CD4-positive, alpha-beta T cell treated with Interleukin-6 for 4 hours (primary cell): Measurements from ENCODE around the gene SPATA13.
A peak's percentile ranks its signal among the peaks of the same experiment; 100 is the strongest.

Source experiments
- DNase-seq: peaks from one replicate; pipeline ENCODE4 v3.0.0-alpha.2; 2020; ENCODE audit warnings: mixed read lengths

The SPATA13 gene

DNA sequence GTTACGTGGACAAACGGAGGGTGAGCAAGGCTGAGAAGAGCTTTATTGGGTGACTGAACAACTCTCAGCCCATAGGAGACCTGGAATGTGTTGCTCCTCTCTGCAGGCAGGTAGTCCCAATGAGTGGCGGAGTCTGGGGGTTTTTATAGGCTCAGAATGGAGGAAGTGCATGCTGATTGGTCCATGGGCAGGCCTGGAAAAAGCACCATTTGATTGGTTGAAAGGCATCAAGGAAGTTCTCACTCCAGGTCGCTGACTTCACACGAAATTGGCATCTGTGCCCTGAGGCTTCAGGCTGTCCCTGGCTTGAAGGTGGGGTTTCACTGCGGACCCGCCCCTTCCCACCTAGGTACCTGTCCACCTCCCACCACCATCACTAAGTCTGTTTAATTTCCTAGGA is 65.4 kb downstream of the SPATA13 start:
- DNase-seq: no peak

- DNase-seq: no peak
Observed at GRCh38 chr13:24226762-24227161, 66.2 kb downstream of the SPATA13 start.

GRCh38 chr13:24228852-24229458 is 68.4 kb downstream of the SPATA13 start:
- peak; percentile 57 for DNase-seq

DNA sequence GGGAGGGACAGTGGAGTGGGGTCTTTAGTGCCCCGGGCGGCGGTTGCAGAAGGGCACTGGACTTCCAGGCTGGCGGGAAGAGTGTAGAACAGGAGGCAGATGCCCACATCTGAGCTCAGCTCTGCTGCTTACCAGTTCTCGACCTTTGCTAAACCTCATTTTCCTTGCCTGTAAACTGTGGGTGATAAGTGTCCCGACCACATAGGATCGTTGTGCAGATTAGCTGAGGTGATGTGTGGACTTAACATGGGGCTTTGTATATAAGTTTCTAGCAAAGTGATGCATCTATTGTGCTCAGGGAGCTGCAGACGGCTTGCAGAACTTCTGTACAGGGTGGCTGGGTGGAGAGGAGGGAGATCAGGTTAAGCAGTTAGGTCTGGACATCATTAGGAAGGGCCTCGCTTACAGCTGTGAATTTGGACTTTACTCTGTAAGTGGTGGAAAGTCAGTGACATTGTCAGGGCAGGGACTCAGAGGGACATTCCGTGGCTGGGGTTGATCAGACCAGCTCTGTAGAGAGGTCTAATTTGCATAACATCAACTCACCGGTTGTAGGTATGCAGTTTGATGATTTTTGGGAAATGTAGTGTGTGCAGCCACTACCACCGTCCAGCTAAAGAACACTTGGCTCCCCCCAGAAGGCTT is 70.0 kb downstream of the SPATA13 start:
- no peak for DNase-seq

DNA sequence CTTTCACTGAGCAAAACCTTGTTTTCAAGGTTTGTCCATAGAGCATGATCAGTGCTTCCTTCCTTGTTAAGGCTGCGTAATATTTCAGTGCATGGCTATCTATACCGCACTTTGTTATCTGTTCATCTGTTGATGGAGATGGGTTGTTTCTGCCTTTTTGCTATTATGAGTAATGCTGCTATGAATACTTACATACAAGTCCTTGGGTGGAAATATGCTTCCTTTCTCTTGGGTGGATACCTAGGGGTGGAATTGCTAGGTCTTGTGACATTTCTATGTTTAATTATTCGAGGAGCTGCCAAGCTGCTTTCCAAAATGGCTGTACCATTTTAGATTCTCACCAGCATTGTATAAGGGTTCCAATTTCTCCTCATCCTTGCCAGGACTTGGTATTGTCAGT is 70.9 kb downstream of the SPATA13 start:
- no peak for DNase-seq

DNA sequence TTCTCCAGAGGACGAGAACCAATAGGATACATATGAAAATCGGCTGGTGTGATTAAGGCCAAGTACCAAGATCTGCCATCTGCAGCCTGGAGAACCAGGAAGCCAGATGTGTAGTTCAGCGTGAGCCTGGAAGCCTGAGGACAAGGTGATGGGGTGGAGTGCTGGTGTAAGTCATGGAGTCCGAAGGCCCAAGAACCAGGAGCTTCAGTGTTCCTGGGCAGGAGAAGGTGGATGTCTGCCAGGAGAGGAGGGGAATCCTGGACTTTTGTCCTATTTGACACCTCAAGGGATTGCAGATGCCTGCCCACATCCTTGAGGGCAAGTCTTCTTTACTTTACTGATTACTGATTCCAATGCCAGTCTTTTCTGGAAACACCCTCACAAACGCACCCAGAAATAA is 71.5 kb downstream of the SPATA13 start:
- no peak for DNase-seq

GRCh38 chr13:24232474-24232873 is 72.0 kb downstream of the SPATA13 start:
- no peak for DNase-seq

DNA sequence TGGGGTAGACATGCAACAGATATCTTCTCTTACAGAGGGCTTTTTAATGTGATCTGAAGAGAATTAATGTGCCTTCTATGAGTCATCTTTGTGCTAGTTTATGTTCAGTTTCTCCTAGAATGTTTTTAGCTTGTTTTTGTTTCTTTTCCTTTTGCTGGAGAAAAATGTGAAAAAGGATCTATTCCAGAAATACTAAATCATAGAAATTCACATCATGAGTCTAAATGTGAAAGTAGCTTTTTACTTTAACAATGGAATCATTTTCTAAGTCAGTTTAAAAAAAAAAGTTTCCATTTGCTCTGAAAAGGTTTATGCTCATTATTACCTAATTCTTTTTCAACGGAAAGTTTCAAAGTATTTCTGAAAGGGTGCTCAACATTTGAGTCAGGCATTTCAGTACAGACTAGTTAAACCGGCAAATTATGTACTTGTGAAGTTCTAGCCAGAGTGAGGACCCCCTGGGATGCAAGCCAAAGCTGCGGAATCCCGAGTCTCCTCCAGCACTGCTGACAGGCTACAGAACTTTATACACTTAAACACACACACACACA is 72.9 kb downstream of the SPATA13 start:
- no peak for DNase-seq

GRCh38 chr13:24234200-24234915 is 73.8 kb downstream of the SPATA13 start:
- no peak for DNase-seq

- no peak for DNase-seq
Observed at GRCh38 chr13:24237356-24237755, 76.8 kb downstream of the SPATA13 start.

GRCh38 chr13:24241336-24241735 is 80.8 kb downstream of the SPATA13 start:
- DNase-seq: no peak

- no peak for DNase-seq
Observed at GRCh38 chr13:24242100-24242499, 81.6 kb downstream of the SPATA13 start.

GRCh38 chr13:24243302-24243701 is 82.8 kb downstream of the SPATA13 start:
- DNase-seq: no peak

GRCh38 chr13:24244802-24245201 is 84.3 kb downstream of the SPATA13 start:
- no peak for DNase-seq

- DNase-seq: no peak
Observed at GRCh38 chr13:24247016-24247415, 86.5 kb downstream of the SPATA13 start.

GRCh38 chr13:24249624-24250023 is 89.1 kb downstream of the SPATA13 start:
- no peak for DNase-seq

GRCh38 chr13:24250376-24251057 is 90.0 kb downstream of the SPATA13 start:
- no peak for DNase-seq

DNA sequence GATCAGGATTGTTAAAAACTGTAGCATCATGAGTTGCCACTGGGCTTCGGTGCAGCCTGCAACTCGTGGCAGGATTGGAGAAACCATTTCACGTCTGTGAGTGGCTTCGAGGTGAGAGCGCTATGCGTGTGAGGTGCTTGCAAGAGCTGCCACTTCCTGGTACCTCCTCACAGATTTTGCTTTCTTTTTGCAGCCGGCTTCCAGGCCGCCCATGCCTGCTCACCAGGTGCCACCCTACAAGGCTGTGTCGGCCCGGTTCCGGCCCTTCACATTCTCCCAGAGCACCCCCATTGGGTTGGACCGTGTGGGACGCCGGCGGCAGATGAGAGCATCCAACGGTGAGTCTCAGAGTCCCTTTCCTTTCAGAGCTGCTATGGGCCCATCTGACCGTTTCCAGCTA is 91.0 kb downstream of the SPATA13 start:
- DNase-seq: peak; percentile 87

DNA sequence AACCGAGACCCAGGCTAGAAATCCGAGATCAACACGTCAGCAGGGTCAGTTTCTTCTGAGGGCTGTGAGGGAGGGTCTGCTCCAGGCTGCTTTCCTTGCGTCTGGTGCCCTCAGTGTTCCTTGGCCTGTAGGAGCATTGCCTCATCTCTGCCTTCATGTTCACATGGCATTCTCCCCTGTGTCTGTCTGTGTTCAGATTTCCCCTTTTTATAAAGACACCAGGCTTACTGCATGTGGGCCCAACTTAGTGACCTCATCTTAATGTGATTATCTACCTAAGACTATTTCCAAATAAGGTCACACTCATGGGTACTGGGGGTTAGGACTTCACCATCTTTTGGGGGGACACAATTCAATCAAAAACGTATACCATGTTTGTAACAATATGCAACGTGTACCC is 91.6 kb downstream of the SPATA13 start:
- peak; percentile 28 for DNase-seq

DNA sequence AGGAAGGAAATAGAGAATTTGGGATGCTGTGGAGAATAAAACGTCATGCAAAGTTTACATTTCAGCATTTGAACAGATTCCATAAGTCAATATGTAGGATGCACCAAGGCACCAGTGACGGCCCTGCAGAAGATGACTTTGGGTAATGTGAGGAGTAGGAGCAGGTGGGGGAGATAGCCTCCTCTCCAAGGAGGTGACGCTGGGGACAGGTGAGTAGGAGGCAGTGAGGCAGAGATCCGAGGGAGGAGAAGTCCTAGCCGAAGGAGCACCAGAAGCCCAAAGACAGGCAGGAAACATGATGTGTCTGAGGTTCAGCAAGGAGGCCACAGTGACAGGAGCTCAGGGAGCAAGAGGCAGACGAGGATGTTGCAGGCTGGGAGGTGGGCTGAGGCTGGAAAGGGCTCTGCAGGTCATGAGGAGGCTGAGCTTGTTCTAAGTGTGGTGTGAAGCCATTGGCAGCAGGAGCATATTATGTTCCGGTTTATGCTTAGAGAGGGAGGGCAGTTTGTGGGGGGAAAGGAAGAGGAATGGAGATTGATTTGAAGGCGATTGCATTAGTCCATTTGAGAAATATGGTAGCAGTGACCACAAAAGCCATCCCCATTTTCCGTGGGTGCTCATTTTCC is 93.1 kb downstream of the SPATA13 start:
- DNase-seq: peak; percentile 45

GRCh38 chr13:24254146-24254841 is 93.8 kb downstream of the SPATA13 start:
- peak; percentile 71 for DNase-seq

GRCh38 chr13:24257497-24257896 is 97.0 kb downstream of the SPATA13 start:
- DNase-seq: no peak
